ENCODE results near the gene NCK1. TPM values are rescaled to one million over a fixed set of nuclear protein-coding genes. Genes with fewer than 3 reads are reported as not detected.

Gene NCK1
- total and polyA plus RNA-seq, 9 of the 15 experiments (the other 6 are each of a cell fraction or from before 2014, with no cell fraction given), result 17.3 to 30.5 (median 25.0) TPM

GRCh38 chr3:136818191-136818768 lies 43.7 kb upstream of the NCK1 start (continued):
- TF ChIP-seq, protein P1, sequence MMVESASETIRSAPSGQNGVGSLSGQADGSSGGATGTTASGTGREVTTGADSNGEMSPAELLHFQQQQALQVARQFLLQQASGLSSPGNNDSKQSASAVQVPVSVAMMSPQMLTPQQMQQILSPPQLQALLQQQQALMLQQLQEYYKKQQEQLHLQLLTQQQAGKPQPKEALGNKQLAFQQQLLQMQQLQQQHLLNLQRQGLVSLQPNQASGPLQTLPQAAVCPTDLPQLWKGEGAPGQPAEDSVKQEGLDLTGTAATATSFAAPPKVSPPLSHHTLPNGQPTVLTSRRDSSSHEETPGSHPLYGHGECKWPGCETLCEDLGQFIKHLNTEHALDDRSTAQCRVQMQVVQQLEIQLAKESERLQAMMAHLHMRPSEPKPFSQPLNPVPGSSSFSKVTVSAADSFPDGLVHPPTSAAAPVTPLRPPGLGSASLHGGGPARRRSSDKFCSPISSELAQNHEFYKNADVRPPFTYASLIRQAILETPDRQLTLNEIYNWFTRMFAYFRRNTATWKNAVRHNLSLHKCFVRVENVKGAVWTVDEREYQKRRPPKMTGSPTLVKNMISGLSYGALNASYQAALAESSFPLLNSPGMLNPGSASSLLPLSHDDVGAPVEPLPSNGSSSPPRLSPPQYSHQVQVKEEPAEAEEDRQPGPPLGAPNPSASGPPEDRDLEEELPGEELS (CRISPR knock-in tag; IDR thresholded peaks at IDR 0.05; ENCODE audit: borderline replicate concordance), result no peak
- TF ChIP-seq E4F1 (CRISPR knock-in tag; IDR thresholded peaks at IDR 0.05; ENCODE audit: borderline replicate concordance), result no peak
- TF ChIP-seq, protein P2, sequence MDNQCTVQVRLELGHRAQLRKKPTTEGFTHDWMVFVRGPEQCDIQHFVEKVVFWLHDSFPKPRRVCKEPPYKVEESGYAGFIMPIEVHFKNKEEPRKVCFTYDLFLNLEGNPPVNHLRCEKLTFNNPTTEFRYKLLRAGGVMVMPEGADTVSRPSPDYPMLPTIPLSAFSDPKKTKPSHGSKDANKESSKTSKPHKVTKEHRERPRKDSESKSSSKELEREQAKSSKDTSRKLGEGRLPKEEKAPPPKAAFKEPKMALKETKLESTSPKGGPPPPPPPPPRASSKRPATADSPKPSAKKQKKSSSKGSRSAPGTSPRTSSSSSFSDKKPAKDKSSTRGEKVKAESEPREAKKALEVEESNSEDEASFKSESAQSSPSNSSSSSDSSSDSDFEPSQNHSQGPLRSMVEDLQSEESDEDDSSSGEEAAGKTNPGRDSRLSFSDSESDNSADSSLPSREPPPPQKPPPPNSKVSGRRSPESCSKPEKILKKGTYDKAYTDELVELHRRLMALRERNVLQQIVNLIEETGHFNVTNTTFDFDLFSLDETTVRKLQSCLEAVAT (IDR thresholded peaks at IDR 0.05), result no peak
- TF ChIP-seq TAF7 (tag; IDR thresholded peaks at IDR 0.05), result no peak
- no peak for TF ChIP-seq HOMEZ (CRISPR knock-in tag; IDR thresholded peaks at IDR 0.05)
- TF ChIP-seq HDAC1 (IDR thresholded peaks at IDR 0.05), result no peak
- TF ChIP-seq SAFB2 (IDR thresholded peaks at IDR 0.05; ENCODE audit: borderline replicate concordance, low read depth, low read length, severe bottlenecking), result no peak
- TF ChIP-seq EHMT2 (IDR thresholded peaks at IDR 0.05), result no peak
- no peak for TF ChIP-seq KLF16 (IDR thresholded peaks at IDR 0.05)
- no peak for TF ChIP-seq MYBL2 (IDR thresholded peaks at IDR 0.05; ENCODE audit: low read depth)
- no peak for TF ChIP-seq MYBL2 (CRISPR knock-in tag; IDR thresholded peaks at IDR 0.05; ENCODE audit: borderline replicate concordance)
- no peak for TF ChIP-seq EWSR1 (IDR thresholded peaks at IDR 0.05; ENCODE audit: borderline replicate concordance, low read depth, partially characterized antibody)
- TF ChIP-seq, protein P3, sequence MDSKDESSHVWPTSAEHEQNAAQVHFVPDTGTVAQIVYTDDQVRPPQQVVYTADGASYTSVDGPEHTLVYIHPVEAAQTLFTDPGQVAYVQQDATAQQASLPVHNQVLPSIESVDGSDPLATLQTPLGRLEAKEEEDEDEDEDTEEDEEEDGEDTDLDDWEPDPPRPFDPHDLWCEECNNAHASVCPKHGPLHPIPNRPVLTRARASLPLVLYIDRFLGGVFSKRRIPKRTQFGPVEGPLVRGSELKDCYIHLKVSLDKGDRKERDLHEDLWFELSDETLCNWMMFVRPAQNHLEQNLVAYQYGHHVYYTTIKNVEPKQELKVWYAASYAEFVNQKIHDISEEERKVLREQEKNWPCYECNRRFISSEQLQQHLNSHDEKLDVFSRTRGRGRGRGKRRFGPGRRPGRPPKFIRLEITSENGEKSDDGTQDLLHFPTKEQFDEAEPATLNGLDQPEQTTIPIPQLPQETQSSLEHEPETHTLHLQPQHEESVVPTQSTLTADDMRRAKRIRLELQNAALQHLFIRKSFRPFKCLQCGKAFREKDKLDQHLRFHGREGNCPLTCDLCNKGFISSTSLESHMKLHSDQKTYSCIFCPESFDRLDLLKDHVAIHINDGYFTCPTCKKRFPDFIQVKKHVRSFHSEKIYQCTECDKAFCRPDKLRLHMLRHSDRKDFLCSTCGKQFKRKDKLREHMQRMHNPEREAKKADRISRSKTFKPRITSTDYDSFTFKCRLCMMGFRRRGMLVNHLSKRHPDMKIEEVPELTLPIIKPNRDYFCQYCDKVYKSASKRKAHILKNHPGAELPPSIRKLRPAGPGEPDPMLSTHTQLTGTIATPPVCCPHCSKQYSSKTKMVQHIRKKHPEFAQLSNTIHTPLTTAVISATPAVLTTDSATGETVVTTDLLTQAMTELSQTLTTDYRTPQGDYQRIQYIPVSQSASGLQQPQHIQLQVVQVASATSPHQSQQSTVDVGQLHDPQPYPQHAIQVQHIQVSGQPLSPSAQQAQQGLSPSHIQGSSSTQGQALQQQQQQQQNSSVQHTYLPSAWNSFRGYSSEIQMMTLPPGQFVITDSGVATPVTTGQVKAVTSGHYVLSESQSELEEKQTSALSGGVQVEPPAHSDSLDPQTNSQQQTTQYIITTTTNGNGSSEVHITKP (IDR thresholded peaks at IDR 0.05; ENCODE audit: partially characterized antibody), result peak; percentile 80
- no peak for TF ChIP-seq HMG20A (CRISPR knock-in tag; conservative IDR thresholded peaks at IDR 0.05)
- TF ChIP-seq NR2C2 (CRISPR knock-in tag; IDR thresholded peaks at IDR 0.05), result no peak
- TF ChIP-seq NR2C2 (tag; IDR thresholded peaks at IDR 0.05), result peak; percentile 58; the same call in 1 of the 2 replicates
